ENCODE data around the gene XCR1. TPM values are rescaled to one million over a fixed set of nuclear protein-coding genes. Genes with fewer than 3 reads are reported as not detected.
A peak's percentile ranks its signal among the peaks of the same experiment; 100 is the strongest.

Gene XCR1
- total and polyA plus RNA-seq, 12 donors, result 0.01 to 0.72 (median 0.09) TPM; not detected in 7

DNA sequence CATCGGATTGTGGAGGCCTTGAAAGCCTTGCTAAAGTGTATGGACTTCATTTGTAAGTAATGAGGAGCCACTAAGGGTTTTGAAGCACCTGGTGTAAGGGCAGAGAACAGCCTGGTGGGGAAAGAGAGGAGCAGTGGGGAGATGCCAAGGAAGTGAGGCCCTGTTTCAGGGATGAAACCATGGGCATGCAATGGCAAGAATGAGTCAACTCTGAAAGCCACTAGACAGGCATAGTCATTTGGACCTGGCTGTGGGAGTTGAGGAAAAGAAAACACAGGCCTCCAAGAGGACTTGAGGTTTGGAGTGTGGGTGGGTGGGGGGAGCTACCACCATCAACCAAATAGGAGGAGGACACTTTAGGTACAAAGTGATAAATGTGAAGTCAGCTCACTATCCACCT is 7.6 kb downstream of the XCR1 start:
- Histone ChIP-seq H3K27me3 (no peaks in the 10 kb centered on the region), H3K9me3 (no peaks in the 10 kb centered on the region), H3K36me3 (no peaks in the 10 kb centered on the region), H3K27ac (no peak overlapping the region), H3K4me1 (peaks cover 0 to 4% (median 0%) of the 10 kb centered on the region in 9 donors), H3K4me3 (no peak overlapping the region)
- no peak for ATAC-seq
- 84 to 88% methylated on average over 1 of the region's 1 CpG for WGBS, 2 donors
- DNase-seq, result no peak
- TF ChIP-seq, protein P1, sequence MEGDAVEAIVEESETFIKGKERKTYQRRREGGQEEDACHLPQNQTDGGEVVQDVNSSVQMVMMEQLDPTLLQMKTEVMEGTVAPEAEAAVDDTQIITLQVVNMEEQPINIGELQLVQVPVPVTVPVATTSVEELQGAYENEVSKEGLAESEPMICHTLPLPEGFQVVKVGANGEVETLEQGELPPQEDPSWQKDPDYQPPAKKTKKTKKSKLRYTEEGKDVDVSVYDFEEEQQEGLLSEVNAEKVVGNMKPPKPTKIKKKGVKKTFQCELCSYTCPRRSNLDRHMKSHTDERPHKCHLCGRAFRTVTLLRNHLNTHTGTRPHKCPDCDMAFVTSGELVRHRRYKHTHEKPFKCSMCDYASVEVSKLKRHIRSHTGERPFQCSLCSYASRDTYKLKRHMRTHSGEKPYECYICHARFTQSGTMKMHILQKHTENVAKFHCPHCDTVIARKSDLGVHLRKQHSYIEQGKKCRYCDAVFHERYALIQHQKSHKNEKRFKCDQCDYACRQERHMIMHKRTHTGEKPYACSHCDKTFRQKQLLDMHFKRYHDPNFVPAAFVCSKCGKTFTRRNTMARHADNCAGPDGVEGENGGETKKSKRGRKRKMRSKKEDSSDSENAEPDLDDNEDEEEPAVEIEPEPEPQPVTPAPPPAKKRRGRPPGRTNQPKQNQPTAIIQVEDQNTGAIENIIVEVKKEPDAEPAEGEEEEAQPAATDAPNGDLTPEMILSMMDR (IDR thresholded peaks at IDR 0.05), result no peak
- intact Hi-C loops (cut with DNase I), result no loop called here

DNA sequence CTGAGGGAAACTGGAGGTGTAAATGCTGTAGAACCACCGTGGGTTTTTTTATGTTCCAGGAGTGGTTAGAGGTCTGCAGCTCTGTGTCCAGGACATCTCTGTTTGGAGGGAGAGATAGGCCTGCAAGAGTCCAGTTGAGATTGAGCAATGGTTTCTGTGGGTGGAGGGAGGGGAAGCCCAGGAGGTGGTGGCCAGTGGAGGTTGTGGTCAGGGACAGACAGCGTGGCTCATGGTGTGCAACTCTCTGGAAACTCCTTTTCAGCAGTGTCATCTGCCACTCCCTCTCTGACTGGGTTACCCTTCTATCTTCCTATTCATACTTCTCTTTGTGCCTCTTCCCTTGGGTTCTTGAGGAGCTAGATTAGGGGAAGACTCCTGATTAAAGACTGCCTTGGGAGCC is 9.6 kb downstream of the XCR1 start:
- Histone ChIP-seq H3K9me3 (no peaks in the 10 kb centered on the region), H3K27me3 (no peaks in the 10 kb centered on the region), H3K27ac (no peak overlapping the region), H3K36me3 (no peaks in the 10 kb centered on the region), H3K4me3 (no peak overlapping the region), H3K4me1 (peaks cover 0 to 4% (median 0%) of the 10 kb centered on the region in 9 donors)
- ATAC-seq (peak in 1 of 8 donors; percentile 55), DNase-seq (no peak)
- WGBS, 2 donors, result 71 to 84% methylated on average over 2 of the region's 2 CpGs
- TF ChIP-seq, protein P1 (IDR thresholded peaks at IDR 0.05), result no peak
- intact Hi-C loops (cut with DNase I), result no loop called here

DNA sequence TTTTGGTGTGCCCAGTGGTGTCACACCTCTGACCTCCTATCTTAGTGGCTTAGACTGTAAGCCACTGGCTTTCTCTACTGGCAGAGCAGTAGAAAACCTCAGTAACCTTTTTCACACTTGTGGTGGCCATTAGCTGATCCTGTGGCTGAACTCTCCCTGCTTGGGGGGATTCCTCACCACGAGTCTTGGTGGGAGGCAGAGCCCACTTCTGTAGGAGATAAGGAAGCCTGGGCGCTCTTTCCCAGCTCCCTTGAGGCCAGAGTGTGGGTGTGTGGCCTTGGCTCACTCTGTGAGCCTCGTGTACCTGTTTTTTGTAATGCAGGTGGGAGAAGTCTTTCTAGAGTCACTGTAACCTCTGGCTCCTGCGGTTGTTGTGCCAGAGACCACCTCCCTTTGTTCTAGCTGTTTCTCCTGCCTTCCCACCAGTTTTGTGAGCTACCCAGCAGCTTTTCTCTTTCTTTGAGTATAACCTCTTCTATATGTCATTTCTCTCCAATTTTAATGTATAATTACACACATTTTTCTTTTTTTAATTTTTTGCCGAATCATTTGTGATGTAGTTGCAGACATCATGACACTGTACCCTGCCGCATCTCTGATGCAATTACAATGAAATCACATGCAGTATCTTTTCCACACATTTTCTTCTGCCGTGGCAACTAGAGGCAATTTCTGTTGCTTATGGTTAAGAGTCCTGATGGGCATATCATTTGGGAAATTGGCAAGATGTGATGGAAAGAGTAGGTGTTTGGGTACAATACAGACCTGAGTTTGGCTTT is 13.8 kb downstream of the XCR1 start:
- no peaks in the 10 kb centered on the region for H3K9me3 ChIP-seq
- TF ChIP-seq, protein P1 (IDR thresholded peaks at IDR 0.05), result no peak
- no peaks in the 10 kb centered on the region for H3K36me3 ChIP-seq
- no peak for ATAC-seq
- no peaks in the 10 kb centered on the region for H3K27me3 ChIP-seq
- no peak overlapping the region for H3K4me3 ChIP-seq
- no peak overlapping the region for H3K27ac ChIP-seq
- 67 to 74% methylated on average over 7 of the region's 7 CpGs for WGBS, 2 donors
- H3K4me1 ChIP-seq, result peaks cover 0 to 4% (median 0%) of the 10 kb centered on the region in 9 donors
- DNase-seq, result no peak
- intact Hi-C loops (cut with DNase I), result loop anchor here in 1 of 10 donors (5.0 kb wide), 1 partner anchor 49 kb away; no protein-coding TSS in a partner anchor

DNA sequence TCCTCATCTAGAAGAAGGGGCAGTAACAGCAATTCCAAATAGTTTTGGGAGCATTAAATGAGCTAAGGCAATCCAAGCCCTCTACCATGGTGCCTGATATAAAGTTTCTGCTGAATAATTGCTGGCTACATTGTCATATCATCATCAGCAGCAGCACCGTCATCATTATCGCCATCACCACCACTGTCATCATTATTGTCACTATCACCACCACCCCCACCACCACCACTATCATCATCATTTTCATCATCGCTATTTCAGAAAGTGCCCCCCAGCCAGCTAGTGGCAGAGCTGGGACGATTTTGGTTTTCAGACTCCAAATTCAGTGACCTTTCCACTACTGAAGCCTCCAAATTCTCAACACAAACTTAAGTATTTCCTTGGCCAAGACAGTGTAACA is 15.0 kb downstream of the XCR1 start:
- DNase-seq (no peak), ATAC-seq (no peak)
- H3K27me3 ChIP-seq, result no peaks in the 10 kb centered on the region
- no peak overlapping the region for H3K4me3 ChIP-seq
- peaks cover 0 to 2% (median 0%) of the 10 kb centered on the region in 9 donors for H3K4me1 ChIP-seq
- WGBS, 2 donors, result 79 to 86% methylated on average over 4 of the region's 4 CpGs
- H3K27ac ChIP-seq, result no peak overlapping the region
- no peaks in the 10 kb centered on the region for H3K36me3 ChIP-seq
- no peaks in the 10 kb centered on the region for H3K9me3 ChIP-seq
- TF ChIP-seq, protein P1 (IDR thresholded peaks at IDR 0.05), result no peak
- intact Hi-C loops (cut with DNase I), result loop anchor here in 1 of 10 donors (5.0 kb wide), 1 partner anchor 50 kb away; no protein-coding TSS in a partner anchor
